ENCODE measurements around the gene ENTPD2.
"Not testable (repeated sequence)": the region's sequence is repeated elsewhere in the genome, so short reads cannot be mapped to it uniquely, and the experiment has no call there.

The ENTPD2 gene

GRCh38 chr9:137064027-137064879 is 10.4 kb upstream of the ENTPD2 start:
- peak; percentile 71 to 87 (median 82) for DNase-seq

DNA sequence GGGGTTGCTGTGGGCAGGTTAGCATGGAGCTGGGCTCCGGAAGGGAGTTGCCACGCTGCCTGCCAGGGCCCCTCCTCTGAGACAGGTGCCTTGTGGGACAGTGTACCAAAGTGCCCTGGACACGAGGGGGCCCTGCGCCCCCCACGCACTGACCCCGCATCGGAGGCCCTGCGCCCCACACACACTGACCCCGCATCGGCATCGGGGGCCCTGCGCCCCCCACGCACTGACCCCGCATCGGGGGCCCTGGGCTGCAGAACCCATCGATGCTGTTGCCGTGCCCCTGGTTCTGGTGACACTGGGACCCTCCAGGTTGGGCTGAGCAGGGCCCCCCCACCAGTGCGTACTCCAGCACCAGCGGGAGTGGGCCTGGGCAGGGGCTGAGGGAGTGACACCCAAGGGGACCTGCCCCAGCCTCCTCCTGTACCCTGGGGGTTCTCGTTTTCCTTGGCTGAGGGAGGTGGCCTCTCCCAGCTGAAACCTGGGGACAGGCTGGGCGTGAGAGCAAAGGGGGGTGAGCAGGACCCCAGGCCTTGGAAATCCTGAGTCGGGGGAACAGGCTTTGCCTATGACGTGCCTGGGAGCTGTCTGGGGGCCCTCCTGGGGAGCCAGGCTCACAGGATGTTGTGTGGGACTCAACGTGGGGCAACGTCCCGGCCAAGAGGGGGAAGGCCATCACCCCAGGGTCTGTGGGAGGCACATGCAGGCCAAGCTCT is 9.6 kb upstream of the ENTPD2 start:
- no peak for DNase-seq

- not testable (repeated sequence) for DNase-seq
These were observed 8.9 kb upstream of the ENTPD2 start for GRCh38 chr9:137062798-137063197.

DNA sequence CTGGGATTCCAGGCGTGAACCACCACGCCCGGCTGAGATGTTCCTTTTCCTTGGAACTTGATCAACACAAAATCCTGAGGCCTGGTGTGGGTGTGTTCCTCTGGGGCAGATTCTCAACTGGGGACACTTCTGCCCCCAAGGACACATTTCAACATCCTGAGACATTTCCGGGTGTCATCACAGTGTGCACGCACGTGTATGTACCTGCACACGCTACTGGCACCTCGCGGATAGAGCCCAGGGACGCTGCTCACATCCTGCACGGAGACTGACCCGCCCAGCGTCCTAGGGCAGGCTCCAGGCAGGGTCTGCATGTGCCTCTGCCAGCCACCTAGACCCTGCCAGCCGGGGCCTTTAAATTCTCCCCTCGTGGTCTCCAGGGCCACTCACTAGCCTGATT is 8.5 kb upstream of the ENTPD2 start:
- no peak for DNase-seq

DNA sequence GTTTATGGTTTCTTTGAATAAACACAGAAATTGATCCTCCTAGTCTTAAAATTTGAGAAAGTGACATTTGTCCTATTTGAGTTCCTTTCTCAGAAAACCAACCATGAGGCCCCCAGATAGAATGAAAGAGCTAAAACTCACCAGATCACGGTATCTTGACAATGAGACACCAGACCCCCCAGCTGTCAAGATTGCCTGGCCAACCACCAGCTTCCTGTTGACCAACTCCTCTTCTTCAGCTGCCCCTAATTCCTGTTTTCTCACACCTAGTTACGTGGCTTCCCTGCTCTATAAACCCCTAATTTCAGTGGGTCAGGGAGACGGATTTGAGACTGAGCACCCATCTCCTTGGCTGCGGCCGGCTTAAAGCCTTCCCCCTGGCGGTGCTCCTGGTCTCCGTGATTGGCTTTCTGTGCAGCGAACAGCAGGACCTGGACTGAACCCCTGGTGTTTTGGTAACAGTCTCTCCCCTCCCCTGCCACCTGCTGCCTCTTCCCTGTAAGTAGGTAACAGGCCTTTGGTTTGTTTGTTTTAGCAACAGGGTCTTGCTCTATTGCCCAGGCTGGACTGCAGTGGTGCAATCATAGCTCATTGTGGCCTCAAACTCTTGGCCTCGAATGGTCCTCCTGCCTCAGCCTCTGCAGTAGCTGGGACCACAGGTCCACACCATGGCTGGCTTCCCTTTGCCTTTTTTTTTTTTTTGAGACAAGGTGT is 4.8 kb upstream of the ENTPD2 start:
- DNase-seq, result no peak

DNA sequence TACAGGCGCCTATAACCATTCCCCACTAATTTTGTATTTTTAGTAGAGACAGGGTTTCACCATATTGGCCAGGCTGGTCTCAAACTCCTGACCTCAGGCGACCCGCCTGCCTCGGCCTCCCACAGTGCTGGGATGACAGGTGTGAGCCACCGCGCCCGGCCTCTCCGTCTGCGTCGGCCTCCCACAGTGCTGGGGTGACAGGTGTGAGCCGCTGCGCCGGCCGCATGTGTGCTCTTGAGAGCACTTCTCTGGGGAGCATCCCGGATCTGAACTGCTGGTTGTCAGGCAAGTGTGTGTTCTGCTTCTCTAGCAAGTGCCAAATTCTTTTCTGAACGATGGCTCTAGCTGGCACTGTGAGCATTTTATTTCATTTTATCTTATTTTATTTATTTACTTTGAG is 3.7 kb upstream of the ENTPD2 start:
- no peak for DNase-seq

DNA sequence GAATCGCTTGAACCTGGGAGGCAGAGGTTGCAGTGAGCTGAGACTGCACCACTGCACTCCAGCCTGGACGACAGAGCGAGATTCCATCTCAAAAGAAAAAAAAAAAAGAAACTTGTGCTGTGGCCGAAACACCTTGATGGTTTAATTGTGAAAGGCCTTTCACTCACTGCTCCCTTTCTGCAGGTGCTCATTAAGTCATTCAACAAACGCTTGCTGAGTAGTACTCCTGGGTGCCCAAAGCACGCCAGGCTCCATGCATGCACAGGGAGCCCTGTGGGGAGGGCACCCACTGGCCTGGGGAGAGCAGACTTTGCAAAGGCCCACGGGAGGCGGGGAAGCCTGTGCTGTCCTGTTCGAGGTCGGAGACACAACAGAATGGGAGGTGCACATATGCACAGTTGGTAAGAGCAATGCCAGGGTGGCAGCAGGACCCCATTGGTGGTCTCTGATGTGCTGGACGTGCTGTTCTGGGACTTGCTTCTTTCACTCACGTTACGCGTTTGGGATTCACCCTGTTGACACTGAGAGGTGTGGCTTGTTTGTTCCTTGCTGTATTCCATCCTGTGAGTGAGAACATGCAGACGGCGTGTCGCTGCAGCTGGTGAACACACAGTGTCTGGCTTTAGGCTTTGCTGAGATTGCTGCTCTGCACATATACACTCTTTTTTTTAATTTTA is 3.0 kb upstream of the ENTPD2 start:
- no peak for DNase-seq

DNA sequence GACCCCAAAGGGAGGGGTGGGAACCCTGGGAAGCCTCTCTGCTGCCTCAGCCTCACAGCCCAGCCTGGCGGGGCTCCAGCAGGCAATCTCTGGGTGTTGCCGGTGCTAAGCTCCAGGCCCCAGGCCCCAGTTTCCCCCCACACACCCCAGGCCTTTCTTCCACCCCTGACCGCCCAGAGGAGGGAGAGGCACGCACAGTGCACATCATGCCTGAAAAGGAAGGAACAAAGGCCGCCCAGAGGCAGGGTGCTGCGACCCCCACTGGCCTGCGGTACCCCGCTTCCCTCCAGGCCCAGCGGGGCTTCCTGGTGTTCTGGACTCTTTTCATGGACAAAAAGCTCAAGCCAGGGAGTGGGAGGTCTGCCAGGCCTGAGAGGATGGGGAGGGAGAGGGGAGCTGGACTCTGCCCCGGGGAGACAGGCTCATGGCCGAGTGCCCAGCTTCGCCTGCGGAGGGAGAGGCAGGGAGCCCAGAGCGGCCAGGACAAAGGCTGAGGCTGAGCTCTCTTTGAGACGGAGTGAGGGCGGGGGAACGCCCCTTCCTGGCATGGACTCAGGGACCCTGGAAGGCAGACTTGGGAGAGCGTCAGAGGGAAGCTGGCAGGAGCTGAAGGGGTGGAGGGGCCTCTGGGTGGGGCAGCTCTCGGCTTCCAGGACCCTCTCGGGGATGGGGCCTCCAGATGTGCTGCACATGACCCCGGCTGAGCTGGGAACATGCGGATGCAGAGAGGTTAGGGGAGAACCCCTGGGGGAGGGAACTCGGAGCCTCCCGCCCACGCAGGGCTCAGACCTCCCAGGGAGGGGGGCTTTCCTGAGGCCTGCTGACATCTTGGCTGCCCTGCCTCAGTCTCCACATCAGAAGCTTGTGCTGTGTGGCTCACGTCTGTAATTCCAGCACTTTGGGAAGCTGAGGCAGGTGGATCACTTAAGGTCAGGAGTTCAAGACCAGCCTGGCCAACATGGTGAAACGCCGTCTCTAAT is 1.8 kb upstream of the ENTPD2 start:
- no peak for DNase-seq

DNA sequence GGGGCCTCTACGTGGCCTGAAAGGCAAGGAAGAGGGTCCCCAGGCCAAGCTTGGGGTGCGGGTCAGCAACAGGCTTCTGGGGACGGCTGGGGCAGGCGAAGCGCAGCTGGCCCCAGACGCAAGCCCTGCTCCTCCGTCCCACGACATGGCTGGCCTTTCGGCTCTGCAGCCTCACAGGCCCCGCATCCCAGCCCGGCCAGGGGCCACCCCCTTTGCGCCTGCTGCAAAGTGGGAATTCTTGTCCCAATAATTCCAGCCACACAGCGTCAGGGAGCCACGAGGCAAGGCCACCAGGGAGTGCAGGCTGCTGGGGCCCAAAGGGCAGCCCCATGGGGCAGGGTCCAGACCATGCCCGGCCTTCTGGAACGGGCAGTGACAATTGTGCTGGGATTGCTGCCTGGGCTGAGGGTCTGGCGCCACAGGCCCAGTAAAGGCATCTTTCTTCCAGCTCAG is 1.1 kb upstream of the ENTPD2 start:
- no peak for DNase-seq

DNA sequence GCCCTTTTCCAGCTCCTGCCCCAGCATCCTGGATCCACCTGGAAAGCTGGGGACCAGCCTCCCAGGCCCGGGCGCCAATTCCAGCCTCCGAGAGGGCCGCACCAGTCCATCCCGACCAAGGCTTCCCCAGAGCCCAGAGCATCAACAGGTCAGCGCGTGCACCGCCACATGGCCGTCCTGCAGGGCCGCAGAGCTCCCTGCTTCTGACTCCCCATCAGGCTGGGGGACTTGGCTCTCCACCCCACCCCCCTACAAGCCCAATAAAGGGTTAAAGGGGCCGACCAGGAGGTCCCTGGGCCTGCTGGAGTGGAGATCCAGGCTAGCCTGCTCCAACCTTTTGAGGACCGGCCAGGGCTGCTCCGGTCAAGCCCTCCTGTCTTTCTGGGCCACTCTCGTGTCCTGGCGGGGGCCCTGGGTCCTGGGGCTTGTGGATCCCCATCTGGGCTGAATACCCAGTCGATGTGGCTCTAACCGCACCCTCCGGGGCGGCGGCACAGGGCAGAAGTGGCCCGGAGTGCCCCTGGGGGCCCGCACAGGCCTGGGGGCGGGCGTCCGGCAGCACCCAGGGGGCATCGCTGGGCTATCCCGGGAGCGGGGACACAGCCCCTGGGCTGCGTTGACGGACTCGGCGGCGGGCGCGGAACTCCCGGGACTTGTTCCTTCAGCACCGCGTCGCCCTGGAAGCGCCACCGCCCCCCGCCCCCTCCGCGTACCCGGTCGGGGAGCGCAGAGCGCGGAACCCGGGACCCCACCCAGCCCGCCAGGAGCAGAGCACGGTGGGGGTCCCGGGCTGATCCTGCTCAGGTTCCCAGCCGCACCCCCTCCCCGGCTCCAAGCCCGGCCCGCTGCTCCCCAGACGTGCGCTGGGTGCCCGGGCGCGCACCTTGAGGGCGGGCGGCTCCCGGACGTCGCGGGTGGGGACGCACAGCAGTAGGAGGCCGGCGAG is 590 bp downstream of the ENTPD2 start:
- no peak for DNase-seq

DNA sequence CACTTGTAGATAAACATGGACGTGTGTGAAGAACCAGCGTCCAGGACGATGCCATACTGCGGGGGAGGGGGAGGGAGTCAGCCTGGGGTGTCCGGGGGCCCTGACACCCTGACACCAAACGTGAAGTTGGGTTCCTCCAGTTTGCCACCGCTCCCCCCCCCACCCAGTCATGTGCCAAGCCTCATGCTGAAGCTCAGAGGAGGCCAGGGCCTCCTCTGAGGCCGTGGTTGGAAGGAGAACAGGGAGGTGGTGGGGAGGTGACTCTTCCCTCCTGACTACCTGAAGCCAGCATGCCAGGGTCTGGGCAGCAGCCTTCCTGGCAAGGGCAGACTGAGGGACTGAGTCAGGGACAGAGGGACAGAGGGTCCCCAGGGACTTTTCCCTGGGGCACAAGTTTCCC is 1.6 kb downstream of the ENTPD2 start:
- DNase-seq, result no peak

GRCh38 chr9:137051145-137051724 is 2.6 kb downstream of the ENTPD2 start:
- no peak for DNase-seq

GRCh38 chr9:137050570-137050969 is 3.3 kb downstream of the ENTPD2 start:
- no peak for DNase-seq

- peak; percentile 57 to 81 (median 67) for DNase-seq
These were observed 4.1 kb downstream of the ENTPD2 start for GRCh38 chr9:137049544-137050449.

GRCh38 chr9:137048655-137049543 is 5.0 kb downstream of the ENTPD2 start:
- DNase-seq, result no peak

- peak; percentile 79 to 91 (median 86) for DNase-seq
These were observed 7.6 kb downstream of the ENTPD2 start, which contains the start of gene NPDC1 for GRCh38 chr9:137046088-137046787. NPDC1 (minus strand) TSS chr9:137046177; CDS start chr9:137045989, 188 bp downstream.
